GM20431 (cell line): ENCODE results near the gene SLC15A3.

Experiments used
- in situ Hi-C: fragments of 300-500 bp; cut with MseI, MboI; formaldehyde crosslinking; loops from one replicate; pipeline ENCODE4 v1.15.0; 2020; ENCODE audit warnings: low sequenced_read_pairs; ENCODE audit not compliant: unreplicated experiment

Gene SLC15A3

GRCh38 chr11:60933416-60934123 lies 18.4 kb downstream of the SLC15A3 start:
- in situ Hi-C loops: no loop called here

GRCh38 chr11:60932605-60933356 lies 19.2 kb downstream of the SLC15A3 start:
- in situ Hi-C loops: no loop called here

GRCh38 chr11:60931917-60932316 lies 20.1 kb downstream of the SLC15A3 start:
- in situ Hi-C loops: no loop called here

- in situ Hi-C loops: no loop called here
Measured at GRCh38 chr11:60930394-60930793, 21.6 kb downstream of the SLC15A3 start.

GRCh38 chr11:60929764-60930163 lies 22.2 kb downstream of the SLC15A3 start:
- in situ Hi-C loops: no loop called here

- in situ Hi-C loops: no loop called here
Measured at GRCh38 chr11:60928563-60929001, 23.4 kb downstream of the SLC15A3 start.

GRCh38 chr11:60927600-60927999 lies 24.4 kb downstream of the SLC15A3 start:
- in situ Hi-C loops: no loop called here

- in situ Hi-C loops: no loop called here
Measured at GRCh38 chr11:60927061-60927592, 24.8 kb downstream of the SLC15A3 start.

GRCh38 chr11:60926500-60926899 lies 25.5 kb downstream of the SLC15A3 start:
- in situ Hi-C loops: no loop called here

- in situ Hi-C loops: no loop called here
Measured at GRCh38 chr11:60925868-60926267, 26.1 kb downstream of the SLC15A3 start.

GRCh38 chr11:60924906-60925853 lies 26.8 kb downstream of the SLC15A3 start:
- in situ Hi-C loops: no loop called here

- in situ Hi-C loops: no loop called here
Measured at GRCh38 chr11:60924110-60924905, 27.7 kb downstream of the SLC15A3 start, which contains the start of gene TMEM132A. Gene TMEM132A, plus strand, starts transcription at chr11:60924460. Its CDS starts 174 bp downstream, at chr11:60924634.

- in situ Hi-C loops: no loop called here
Measured at GRCh38 chr11:60923800-60924109, 28.2 kb downstream of the SLC15A3 start.

GRCh38 chr11:60923326-60923725 lies 28.6 kb downstream of the SLC15A3 start:
- in situ Hi-C loops: no loop called here

GRCh38 chr11:60922906-60923305 lies 29.1 kb downstream of the SLC15A3 start:
- in situ Hi-C loops: no loop called here

- in situ Hi-C loops: no loop called here
Measured at GRCh38 chr11:60921777-60922335, 30.1 kb downstream of the SLC15A3 start.

- in situ Hi-C loops: no loop called here
Measured at GRCh38 chr11:60921259-60921658, 30.7 kb downstream of the SLC15A3 start.

GRCh38 chr11:60919956-60920355 lies 32.0 kb downstream of the SLC15A3 start:
- in situ Hi-C loops: no loop called here

GRCh38 chr11:60919320-60919719 lies 32.7 kb downstream of the SLC15A3 start:
- in situ Hi-C loops: no loop called here
